Testis (tissue), 2 donors: ENCODE data around the gene LYRM7.

ENCODE experiments used
- POLR2A ChIP-seq: fragments of 450-650 bp; IDR thresholded peaks from one replicate; pipeline ENCODE4 v1.6.1; 2017; ENCODE audit warnings: antibody characterized with exemption, mild to moderate bottlenecking, moderate library complexity
- TF ChIP-seq, protein P1 (sequence below), 3 experiments: fragments of 450-650 bp in 2 of 3; fragments of 200-600 bp in 1 of 3; sonication (generic) in 1 of 3; IDR thresholded peaks; one replicate each; pipeline ENCODE4 v1.5.1; 2016 to 2019; ENCODE audit warnings: antibody characterized with exemption in 3 of 3, mild to moderate bottlenecking in 2 of 3, moderate library complexity in 1 of 3

DNA sequence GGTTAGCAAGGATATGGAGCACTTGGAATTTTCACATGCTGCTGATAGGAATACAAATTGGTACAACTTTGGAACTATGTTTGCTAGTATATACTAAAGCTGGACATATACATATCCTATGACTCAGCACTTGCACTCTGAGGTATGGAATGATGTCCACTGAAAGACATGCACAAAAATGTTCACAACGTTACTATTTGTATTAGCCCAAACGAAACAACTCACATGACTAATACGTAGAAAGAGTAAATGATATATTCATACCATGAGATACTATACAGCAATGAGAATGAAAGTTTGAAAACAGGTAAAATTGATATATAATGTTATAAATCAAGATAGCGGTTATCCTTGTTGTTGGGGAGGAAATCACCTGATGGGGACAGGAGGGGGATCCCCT lies 47.6 kb downstream of the LYRM7 start:
- TF ChIP-seq, protein P1, sequence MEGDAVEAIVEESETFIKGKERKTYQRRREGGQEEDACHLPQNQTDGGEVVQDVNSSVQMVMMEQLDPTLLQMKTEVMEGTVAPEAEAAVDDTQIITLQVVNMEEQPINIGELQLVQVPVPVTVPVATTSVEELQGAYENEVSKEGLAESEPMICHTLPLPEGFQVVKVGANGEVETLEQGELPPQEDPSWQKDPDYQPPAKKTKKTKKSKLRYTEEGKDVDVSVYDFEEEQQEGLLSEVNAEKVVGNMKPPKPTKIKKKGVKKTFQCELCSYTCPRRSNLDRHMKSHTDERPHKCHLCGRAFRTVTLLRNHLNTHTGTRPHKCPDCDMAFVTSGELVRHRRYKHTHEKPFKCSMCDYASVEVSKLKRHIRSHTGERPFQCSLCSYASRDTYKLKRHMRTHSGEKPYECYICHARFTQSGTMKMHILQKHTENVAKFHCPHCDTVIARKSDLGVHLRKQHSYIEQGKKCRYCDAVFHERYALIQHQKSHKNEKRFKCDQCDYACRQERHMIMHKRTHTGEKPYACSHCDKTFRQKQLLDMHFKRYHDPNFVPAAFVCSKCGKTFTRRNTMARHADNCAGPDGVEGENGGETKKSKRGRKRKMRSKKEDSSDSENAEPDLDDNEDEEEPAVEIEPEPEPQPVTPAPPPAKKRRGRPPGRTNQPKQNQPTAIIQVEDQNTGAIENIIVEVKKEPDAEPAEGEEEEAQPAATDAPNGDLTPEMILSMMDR (IDR thresholded peaks at IDR 0.05), result no peak
- TF ChIP-seq POLR2A, result no peak
